SU-DHL-6 (cell line): ENCODE results near the gene OR6C2.

Source experiments
- H2AFZ ChIP-seq: fragments of 200-600 bp; sonication (generic); 2 replicates; pipeline ENCODE4 v1.6.1; 2014; ENCODE audit warnings: low read depth, mild to moderate bottlenecking, moderate library complexity, mixed read lengths, antibody characterized with exemption, low read length; ENCODE audit not compliant: severe bottlenecking
- H3F3A ChIP-seq: fragments of 200-600 bp; shearing (Covaris generic); 2 replicates; pipeline ENCODE4 v1.6.0; 2016; ENCODE audit warnings: antibody characterized with exemption, mild to moderate bottlenecking; ENCODE audit not compliant: insufficient read depth
- H3K27ac ChIP-seq: fragments of 200-600 bp; sonication (generic); 2 replicates; pipeline ENCODE4 v1.5.1; 2016; ENCODE audit warnings: low read depth, mild to moderate bottlenecking, low read length, moderate library complexity, mixed read lengths
- H3K27me3 ChIP-seq: fragments of 200-600 bp; sonication (generic), shearing (Covaris generic); 2 replicates; pipeline ENCODE4 v1.6.0; 2014; ENCODE audit warnings: mild to moderate bottlenecking, low read length
- H3K36me3 ChIP-seq: fragments of 200-600 bp; sonication (generic); 2 replicates; pipeline ENCODE4 v1.6.1; 2014; ENCODE audit warnings: mild to moderate bottlenecking, low read length, mixed read lengths
- H3K4me2 ChIP-seq: fragments of 300-600, 200-600 bp; shearing (Covaris generic), sonication (generic); 2 replicates; pipeline ENCODE4 v1.6.0; 2014; ENCODE audit warnings: low read length, low read depth, mild to moderate bottlenecking; ENCODE audit not compliant: poor library complexity, severe bottlenecking
- H3K4me3 ChIP-seq: fragments of 200-600 bp; sonication (generic); 2 replicates; pipeline ENCODE4 v1.5.1; 2014; ENCODE audit warnings: antibody characterized with exemption, low read length, mild to moderate bottlenecking, mixed read lengths; ENCODE audit not compliant: insufficient read depth, poor library complexity, severe bottlenecking
- H3K79me2 ChIP-seq: fragments of 200-600 bp; sonication (generic); 2 replicates; pipeline ENCODE4 v1.6.1; 2014; ENCODE audit warnings: mild to moderate bottlenecking, low read length, moderate library complexity; ENCODE audit not compliant: insufficient read depth
- H3K9ac ChIP-seq: fragments of 200-600 bp; sonication (generic); 2 replicates; pipeline ENCODE4 v1.7.0; 2014; ENCODE audit warnings: mild to moderate bottlenecking, low read length
- H3K9me2 ChIP-seq: fragments of 200-600 bp; sonication (generic); replicated peaks from 2 replicates; pipeline ENCODE4 v1.6.1; 2014; ENCODE audit warnings: low read length; ENCODE audit not compliant: insufficient read depth
- H3K9me3 ChIP-seq: fragments of 200-600 bp; sonication (generic); 2 replicates; pipeline ENCODE4 v1.6.1; 2014; ENCODE audit warnings: low read length, mixed read lengths; ENCODE audit not compliant: insufficient read depth
- H4K20me1 ChIP-seq: fragments of 200-600 bp; sonication (generic); 2 replicates; pipeline ENCODE4 v1.6.1; 2014; ENCODE audit warnings: low read depth, mild to moderate bottlenecking, antibody characterized with exemption, low read length, moderate library complexity, mixed read lengths
- EZH2phosphoT487 ChIP-seq: fragments of 200-600 bp; sonication (generic), shearing (Covaris generic); conservative IDR thresholded peaks from 2 replicates; pipeline ENCODE4 v1.6.1; 2018; ENCODE audit warnings: mild to moderate bottlenecking, antibody characterized with exemption, low read length, moderate library complexity, mixed read lengths
- TF ChIP-seq, protein P1 (sequence below): fragments of 200-600 bp; sonication (generic); IDR thresholded peaks from one replicate; pipeline ENCODE4 v1.5.1; 2017; ENCODE audit warnings: antibody characterized with exemption, mild to moderate bottlenecking, low read length, moderate library complexity; ENCODE audit not compliant: insufficient read depth, poor library complexity, severe bottlenecking

Gene OR6C2

DNA sequence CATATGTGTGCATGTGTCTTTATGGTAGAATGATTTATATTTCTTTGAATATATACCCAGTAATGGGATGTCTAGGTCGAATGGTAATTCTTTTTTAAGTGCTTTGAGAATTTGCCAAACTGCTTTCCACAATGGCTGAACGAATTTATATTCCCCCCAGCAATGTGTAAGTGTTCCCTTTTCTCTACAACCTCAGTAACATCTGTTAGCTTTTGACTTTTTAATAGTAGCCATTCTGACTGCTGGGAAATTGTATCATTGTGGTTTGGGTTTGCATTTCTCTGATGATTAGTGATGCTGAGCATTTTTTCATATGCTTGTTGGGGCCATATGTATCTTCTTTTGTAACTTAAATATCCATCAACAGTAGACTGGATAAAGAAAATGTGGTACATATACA, 57.7 kb downstream of the OR6C2 start:
- Histone ChIP-seq H4K20me1 (no peaks in the 10 kb centered on the region), H3F3A (no peaks in the 10 kb centered on the region), H3K4me2 (no peak overlapping the region), H3K27me3 (no peaks in the 10 kb centered on the region), H3K9ac (no peak overlapping the region), H3K9me3 (no peaks in the 10 kb centered on the region), H3K36me3 (no peaks in the 10 kb centered on the region), H2AFZ (no peak overlapping the region), H3K9me2 (no peaks in the 10 kb centered on the region), H3K79me2 (no peaks in the 10 kb centered on the region), H3K27ac (no peak overlapping the region), H3K4me3 (no peak overlapping the region)
- TF ChIP-seq, protein P1, sequence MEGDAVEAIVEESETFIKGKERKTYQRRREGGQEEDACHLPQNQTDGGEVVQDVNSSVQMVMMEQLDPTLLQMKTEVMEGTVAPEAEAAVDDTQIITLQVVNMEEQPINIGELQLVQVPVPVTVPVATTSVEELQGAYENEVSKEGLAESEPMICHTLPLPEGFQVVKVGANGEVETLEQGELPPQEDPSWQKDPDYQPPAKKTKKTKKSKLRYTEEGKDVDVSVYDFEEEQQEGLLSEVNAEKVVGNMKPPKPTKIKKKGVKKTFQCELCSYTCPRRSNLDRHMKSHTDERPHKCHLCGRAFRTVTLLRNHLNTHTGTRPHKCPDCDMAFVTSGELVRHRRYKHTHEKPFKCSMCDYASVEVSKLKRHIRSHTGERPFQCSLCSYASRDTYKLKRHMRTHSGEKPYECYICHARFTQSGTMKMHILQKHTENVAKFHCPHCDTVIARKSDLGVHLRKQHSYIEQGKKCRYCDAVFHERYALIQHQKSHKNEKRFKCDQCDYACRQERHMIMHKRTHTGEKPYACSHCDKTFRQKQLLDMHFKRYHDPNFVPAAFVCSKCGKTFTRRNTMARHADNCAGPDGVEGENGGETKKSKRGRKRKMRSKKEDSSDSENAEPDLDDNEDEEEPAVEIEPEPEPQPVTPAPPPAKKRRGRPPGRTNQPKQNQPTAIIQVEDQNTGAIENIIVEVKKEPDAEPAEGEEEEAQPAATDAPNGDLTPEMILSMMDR, result no peak
- no peak for TF ChIP-seq EZH2phosphoT487
